ENCODE data around the gene LAPTM4A.

LAPTM4A gene

GRCh38 chr2:20023688-20024087 lies 27.7 kb downstream of the LAPTM4A start:
- DNase-seq (ENCODE audit: low read depth in 1 of 2, low spot score in 1 of 2): no peak

- DNase-seq (ENCODE audit: low read depth in 1 of 2, low spot score in 1 of 2): no peak
These were observed 29.9 kb downstream of the LAPTM4A start for GRCh38 chr2:20021405-20022009.

DNA sequence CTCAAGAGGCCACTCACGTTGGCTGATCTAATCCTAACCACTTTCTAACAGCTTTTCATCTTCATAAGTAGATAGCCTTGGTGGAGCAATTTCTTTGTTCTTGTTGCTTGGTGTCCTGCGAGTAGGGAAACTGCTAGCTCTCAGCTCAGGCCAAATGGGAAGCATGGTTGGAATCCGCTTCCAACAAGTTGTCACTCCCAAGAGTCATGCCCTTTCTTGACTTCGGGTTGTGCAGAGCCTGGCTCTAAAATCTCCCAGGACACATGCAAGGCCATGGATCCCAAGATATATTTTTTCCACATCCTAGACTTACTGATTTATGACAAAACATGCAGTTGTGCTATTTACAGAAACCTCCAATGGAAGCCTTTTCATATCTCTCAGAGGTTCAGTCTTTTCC lies 31.7 kb downstream of the LAPTM4A start:
- no peak for DNase-seq (ENCODE audit: low read depth in 1 of 2, low spot score in 1 of 2)

DNA sequence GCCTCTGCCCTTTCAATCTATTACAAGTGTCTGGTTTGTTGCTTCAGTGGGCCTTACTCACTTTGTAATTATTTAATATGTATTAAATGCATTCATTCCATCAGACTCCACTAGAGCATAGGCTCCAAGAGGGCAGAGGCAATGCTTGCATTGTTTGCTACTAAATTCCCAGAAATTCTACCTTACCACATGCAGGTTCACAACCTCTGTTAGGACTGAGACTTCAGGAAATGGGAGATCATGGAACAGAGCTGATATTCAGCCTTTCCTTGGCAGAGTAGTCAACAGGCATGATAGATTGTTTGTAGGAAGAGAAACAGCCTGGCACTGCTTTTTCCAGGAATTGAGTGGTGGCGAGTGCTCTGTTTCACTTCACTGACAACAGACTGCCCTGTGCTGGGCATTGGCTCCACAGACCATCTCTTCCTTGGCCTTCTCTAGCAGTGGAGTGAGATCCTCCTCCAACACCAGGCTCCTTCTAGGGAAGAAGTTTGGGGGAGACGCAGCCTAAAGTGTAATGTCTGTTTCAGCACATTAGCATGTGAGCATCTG lies 32.8 kb downstream of the LAPTM4A start:
- DNase-seq (ENCODE audit: low read depth in 1 of 2, low spot score in 1 of 2): no peak

- DNase-seq (ENCODE audit: low read depth in 1 of 2, low spot score in 1 of 2): no peak
These were observed 35.1 kb downstream of the LAPTM4A start for GRCh38 chr2:20016346-20016745.

GRCh38 chr2:20015482-20016083 lies 35.8 kb downstream of the LAPTM4A start:
- no peak for DNase-seq (ENCODE audit: low read depth in 1 of 2, low spot score in 1 of 2)

- no peak for DNase-seq (ENCODE audit: low read depth in 1 of 2, low spot score in 1 of 2)
These were observed 38.1 kb downstream of the LAPTM4A start for GRCh38 chr2:20013126-20013849.

- DNase-seq (ENCODE audit: low read depth in 1 of 2, low spot score in 1 of 2): no peak
These were observed 38.9 kb downstream of the LAPTM4A start, which contains the start of gene MATN3 for GRCh38 chr2:20012282-20013125. MATN3 (minus strand) TSS chr2:20012668; CDS start chr2:20012631, 37 bp downstream.

DNA sequence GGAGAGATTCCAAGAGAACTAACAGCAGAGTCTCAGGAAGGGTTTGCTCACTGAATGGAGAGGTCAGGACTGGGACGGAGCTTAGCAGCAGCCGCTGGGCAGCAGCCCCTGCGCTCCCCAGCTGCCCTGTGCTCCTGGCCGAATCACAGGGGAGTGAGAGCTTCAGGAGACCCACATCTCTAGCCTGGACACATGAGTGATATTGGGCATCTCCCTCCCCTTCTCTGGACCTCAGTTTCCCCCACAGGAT lies 39.5 kb downstream of the LAPTM4A start:
- DNase-seq (ENCODE audit: low read depth in 1 of 2, low spot score in 1 of 2): no peak

DNA sequence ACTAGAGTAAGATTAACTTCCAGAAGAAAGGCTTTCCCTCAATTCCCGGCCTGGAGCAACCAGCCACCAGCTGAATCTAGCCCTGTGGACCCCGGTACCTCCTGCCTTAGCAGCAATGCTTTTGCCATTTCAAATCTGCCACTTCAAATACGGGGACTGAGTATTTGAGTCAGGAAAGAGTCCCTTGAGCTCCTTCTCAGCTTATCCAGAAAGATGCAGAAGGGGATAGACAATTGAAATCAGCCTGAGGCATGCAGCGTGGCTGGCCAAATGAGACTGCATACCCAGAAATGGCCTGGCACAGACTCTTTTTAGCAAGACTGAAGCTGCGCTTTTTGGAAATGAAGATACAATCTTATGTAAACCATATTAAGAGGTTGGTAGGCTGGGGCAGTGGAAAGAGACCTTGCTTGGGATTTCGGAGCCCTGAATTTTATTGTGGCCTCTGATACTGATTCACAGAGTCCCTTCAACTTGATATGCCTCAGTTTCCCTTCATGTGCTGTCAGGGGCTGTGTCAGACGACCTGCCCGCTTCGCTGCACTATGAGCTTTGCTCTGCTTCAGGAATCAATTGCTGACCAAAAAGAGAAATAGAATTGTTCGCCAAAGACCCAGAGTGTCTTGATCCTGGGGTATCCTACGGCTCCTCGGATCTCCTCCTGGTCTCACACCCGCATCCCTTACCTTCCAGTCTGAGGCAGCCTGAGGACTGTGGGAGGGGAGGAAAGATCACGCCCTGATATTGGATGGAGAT lies 40.0 kb downstream of the LAPTM4A start:
- DNase-seq (ENCODE audit: low read depth in 1 of 2, low spot score in 1 of 2): no peak

- no peak for DNase-seq (ENCODE audit: low read depth in 1 of 2, low spot score in 1 of 2)
These were observed 42.7 kb downstream of the LAPTM4A start for GRCh38 chr2:20008703-20009102.

DNA sequence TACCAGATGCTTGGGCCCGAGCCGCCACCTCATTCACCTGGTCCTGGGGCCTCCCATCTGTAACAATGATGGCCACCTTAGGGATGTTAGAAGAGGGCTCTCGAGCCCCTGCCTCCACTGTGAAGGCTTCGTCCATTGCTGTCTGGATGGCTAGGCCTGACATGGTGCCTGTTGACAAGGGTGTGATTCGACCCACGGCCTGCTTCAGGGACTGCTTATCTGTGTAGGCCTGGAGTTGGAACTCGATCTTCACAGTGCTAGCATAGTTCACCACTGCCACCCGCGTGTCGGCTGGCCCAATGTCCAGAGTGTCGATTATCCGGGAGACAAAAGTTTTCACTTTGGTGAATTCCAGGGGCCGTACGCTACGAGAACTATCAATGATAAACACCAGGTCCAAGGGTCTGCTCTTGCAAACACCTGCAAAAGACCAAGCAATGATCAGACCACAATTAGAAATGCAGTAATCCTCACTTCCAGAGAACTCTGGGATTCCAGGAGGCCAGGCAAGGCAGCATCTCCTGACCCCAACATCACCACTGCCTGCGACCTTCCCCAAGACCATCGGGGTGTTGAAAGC lies 45.4 kb downstream of the LAPTM4A start:
- DNase-seq (ENCODE audit: low read depth in 1 of 2, low spot score in 1 of 2): no peak

- DNase-seq (ENCODE audit: low read depth in 1 of 2, low spot score in 1 of 2): no peak
These were observed 46.3 kb downstream of the LAPTM4A start for GRCh38 chr2:20005067-20005627.

- no peak for DNase-seq (ENCODE audit: low read depth in 1 of 2, low spot score in 1 of 2)
These were observed 50.0 kb downstream of the LAPTM4A start for GRCh38 chr2:20001361-20001863.

GRCh38 chr2:19993731-19994130 lies 57.7 kb downstream of the LAPTM4A start:
- DNase-seq (ENCODE audit: low read depth in 1 of 2, low spot score in 1 of 2): no peak

DNA sequence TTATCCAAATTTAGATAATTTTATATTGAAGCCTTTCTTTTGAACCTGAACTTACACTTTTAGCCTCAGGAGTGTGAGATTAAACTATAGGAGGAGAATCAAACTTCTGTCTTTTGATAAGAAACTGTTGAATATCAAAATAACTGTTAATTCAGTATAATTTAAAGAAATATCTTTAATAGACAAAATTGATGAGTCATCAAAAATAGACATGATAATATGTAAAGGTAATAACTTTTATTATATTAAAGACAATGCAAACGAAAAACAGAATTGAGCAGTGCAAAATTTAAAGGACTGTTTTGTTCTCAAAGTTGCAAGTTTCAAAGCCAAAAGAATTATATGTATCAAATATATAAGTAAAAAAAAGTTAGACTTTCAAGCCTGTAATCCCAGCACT lies 59.5 kb downstream of the LAPTM4A start:
- DNase-seq (ENCODE audit: low read depth in 1 of 2, low spot score in 1 of 2): no peak

DNA sequence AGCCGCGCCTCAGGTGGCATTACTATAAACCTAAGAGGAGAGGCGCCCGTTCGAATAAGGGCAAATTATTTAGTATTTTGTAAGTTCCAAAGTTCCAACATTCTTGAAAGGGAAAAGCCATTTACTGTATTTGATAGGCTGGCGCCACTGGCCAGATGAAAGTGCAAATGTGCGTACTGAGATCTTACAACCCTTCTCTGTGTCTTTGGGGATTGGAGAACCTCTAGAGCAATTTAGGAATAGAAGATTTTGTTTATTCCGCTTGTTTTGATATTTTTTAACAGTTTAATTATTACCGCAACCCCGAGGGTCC lies 61.1 kb downstream of the LAPTM4A start:
- DNase-seq (ENCODE audit: low read depth in 1 of 2, low spot score in 1 of 2): no peak

- DNase-seq (ENCODE audit: low read depth in 1 of 2, low spot score in 1 of 2): peak; percentile 86 to 90
These were observed 61.6 kb downstream of the LAPTM4A start, which contains the start of gene WDR35 for GRCh38 chr2:19989667-19990415. WDR35 (minus strand) TSS chr2:19990105; CDS start chr2:19990015, 90 bp downstream.

DNA sequence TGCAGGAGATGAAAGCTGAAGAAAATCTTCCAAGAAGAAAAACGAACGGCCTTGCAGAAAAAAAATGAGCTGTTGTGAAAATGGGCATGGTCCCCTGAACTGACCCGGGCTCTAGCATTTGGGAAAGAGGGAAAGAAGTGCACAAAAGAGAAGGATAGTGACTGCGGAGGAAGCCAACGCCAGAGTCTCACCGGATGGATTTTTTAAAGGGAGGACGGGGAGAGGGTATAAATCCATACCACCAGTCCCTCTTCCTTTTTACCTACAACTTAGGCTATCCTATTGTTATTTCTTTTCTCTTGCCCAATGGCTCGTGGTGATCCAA lies 62.1 kb downstream of the LAPTM4A start:
- no peak for DNase-seq (ENCODE audit: low read depth in 1 of 2, low spot score in 1 of 2)

Measured in stimulated activated CD4-positive, alpha-beta T cell treated with anti-CD3 and anti-CD28 coated beads, Interleukin-15, amount 100 ng/mL, for 1 hour (primary cell).